Peyer's patch (tissue), 4 donors: ENCODE results near the gene EIF2B1. TPM values are rescaled to one million over a fixed set of nuclear protein-coding genes. Genes with fewer than 3 reads are reported as not detected.

Experiments
- DNase-seq, 3 donors: peaks; one replicate each; pipeline ENCODE4 v3.0.0-alpha.2; 2017 to 2019
- H3K27ac ChIP-seq, 4 donors: fragments of 200-600 bp; sonication (generic); one replicate each; pipeline ENCODE4 v1.5.1; 2016 to 2019
- H3K27me3 ChIP-seq, 2 donors: fragments of 200-600 bp; sonication (generic); one replicate each; pipeline ENCODE4 v1.5.1; 2019
- H3K36me3 ChIP-seq, 3 donors: fragments of 200-600 bp; sonication (generic); one replicate each; pipeline ENCODE4 v1.5.1; 2016 to 2019
- H3K4me1 ChIP-seq, 4 donors: fragments of 200-600 bp; sonication (generic); one replicate each; pipeline ENCODE4 v1.5.1; 2016 to 2019
- H3K4me3 ChIP-seq, 4 donors: fragments of 200-600 bp; sonication (generic); 1 replicate in 3 of 4; 2 replicates in 1 of 4; pipeline ENCODE4 v1.5.1; 2016 to 2019; ENCODE audit warnings: mild to moderate bottlenecking in 1 of 4
- H3K9me3 ChIP-seq, 4 donors: fragments of 200-600 bp; sonication (generic); one replicate each; pipeline ENCODE4 v1.5.1; 2016 to 2019; ENCODE audit warnings: mild to moderate bottlenecking in 1 of 4
- CTCF ChIP-seq, 6 experiments: fragments of 450-650 bp in 4 of 6; fragments of 200-600 bp in 2 of 6; sonication (generic) in 1 of 6; IDR thresholded peaks; one replicate each; pipeline ENCODE4 v1.5.1; 2017 to 2019; ENCODE audit warnings: antibody characterized with exemption in 6 of 6, mild to moderate bottlenecking in 3 of 6, moderate library complexity in 1 of 6
- POLR2A ChIP-seq, 2 donors: fragments of 450-650 bp; IDR thresholded peaks; one replicate each; pipeline ENCODE4 v1.5.1; 2017; ENCODE audit warnings: antibody characterized with exemption in 2 of 2, mild to moderate bottlenecking in 2 of 2, moderate library complexity in 2 of 2
- total RNA-seq, 4 donors: library from RNA; depleted of rRNA; stranded (reverse); fragments of >200 nt; gene quantifications; one replicate each; pipeline ENCODE4 v1.1.0, GENCODE V29; 2016

Gene EIF2B1
- total RNA-seq, 4 donors from 2014 or later: 89.1 to 113 (median 103) TPM

- no peak for DNase-seq
- Histone ChIP-seq H3K9me3 (no peaks in the 10 kb centered on the region), H3K36me3 (peaks cover 0 to 31% (median 0%) of the 10 kb centered on the region in 3 donors), H3K27me3 (no peaks in the 10 kb centered on the region), H3K27ac (peak overlapping the region in 3 of 4 donors; percentile 88 to 90 (median 90)), H3K4me1 (peaks cover 0 to 23% (median 8%) of the 10 kb centered on the region in 4 donors), H3K4me3 (peak overlapping the region; percentile 76 to 100 (median 88))
- TF ChIP-seq CTCF (IDR thresholded peaks at IDR 0.05) (no peak), POLR2A (IDR thresholded peaks at IDR 0.05) (no peak)
Observed at GRCh38 chr12:123602651-123603195, 30.8 kb downstream of the EIF2B1 start.

GRCh38 chr12:123601602-123602489 lies 31.6 kb downstream of the EIF2B1 start, which contains the start of gene DDX55:
Gene DDX55, plus strand, starts transcription at chr12:123602099. Its CDS starts 50 bp downstream, at chr12:123602149.
- peaks cover 0 to 30% (median 0%) of the 10 kb centered on the region in 3 donors for H3K36me3 ChIP-seq
- no peaks in the 10 kb centered on the region for H3K9me3 ChIP-seq
- peak in 5 of 6 experiments; percentile 25 to 60 (median 45) for TF ChIP-seq CTCF (IDR thresholded peaks at IDR 0.05)
- peak; percentile 52 to 58 for TF ChIP-seq POLR2A (IDR thresholded peaks at IDR 0.05)
- peaks cover 0 to 23% (median 8%) of the 10 kb centered on the region in 4 donors for H3K4me1 ChIP-seq
- DNase-seq: peak; percentile 80 to 92 (median 92)
- peak within 1 kb of the TSS; percentile 76 to 100 (median 88) for H3K4me3 ChIP-seq
- H3K27ac ChIP-seq: peak within 1 kb of the TSS; percentile 84 to 90 (median 89)
- no peaks in the 10 kb centered on the region for H3K27me3 ChIP-seq

GRCh38 chr12:123599721-123600120 lies 33.8 kb downstream of the EIF2B1 start:
- TF ChIP-seq POLR2A (IDR thresholded peaks at IDR 0.05): no peak
- TF ChIP-seq CTCF (IDR thresholded peaks at IDR 0.05): no peak
- H3K4me1 ChIP-seq: peaks cover 0 to 23% (median 8%) of the 10 kb centered on the region in 4 donors

GRCh38 chr12:123599310-123599709 lies 34.2 kb downstream of the EIF2B1 start:
- no peaks in the 10 kb centered on the region for H3K9me3 ChIP-seq
- no peaks in the 10 kb centered on the region for H3K27me3 ChIP-seq
- TF ChIP-seq CTCF (IDR thresholded peaks at IDR 0.05) (no peak), POLR2A (IDR thresholded peaks at IDR 0.05) (no peak)
- no peak for DNase-seq
- H3K36me3 ChIP-seq: peaks cover 0 to 32% (median 0%) of the 10 kb centered on the region in 3 donors
- peaks cover 0 to 22% (median 8%) of the 10 kb centered on the region in 4 donors for H3K4me1 ChIP-seq
- no peak overlapping the region for H3K27ac ChIP-seq
- no peak overlapping the region for H3K4me3 ChIP-seq

More at GRCh38 chr12:123599721-123600120, 33.8 kb downstream of the EIF2B1 start:
- no peak for DNase-seq
- Histone ChIP-seq H3K27me3 (no peaks in the 10 kb centered on the region), H3K9me3 (no peaks in the 10 kb centered on the region), H3K27ac (no peak overlapping the region), H3K4me3 (no peak overlapping the region), H3K36me3 (peaks cover 0 to 28% (median 0%) of the 10 kb centered on the region in 3 donors)

GRCh38 chr12:123598522-123598921 lies 35.0 kb downstream of the EIF2B1 start:
- Histone ChIP-seq H3K27ac (no peak overlapping the region), H3K4me3 (no peak overlapping the region), H3K9me3 (no peaks in the 10 kb centered on the region), H3K27me3 (no peaks in the 10 kb centered on the region), H3K4me1 (peaks cover 0 to 14% (median 8%) of the 10 kb centered on the region in 4 donors), H3K36me3 (peaks cover 0 to 38% (median 0%) of the 10 kb centered on the region in 3 donors)
- TF ChIP-seq POLR2A (IDR thresholded peaks at IDR 0.05): no peak
- no peak for TF ChIP-seq CTCF (IDR thresholded peaks at IDR 0.05)
- DNase-seq: no peak
